LNCaP clone FGC (cell line): ENCODE data around the gene CNTF.

Experiments
- DNase-seq: peaks from one replicate; pipeline ENCODE4 v3.0.0-alpha.2; 2011; ENCODE audit warnings: low read depth
- H3K4me3 ChIP-seq: 2 replicates; pipeline ENCODE4 v1.5.1; 2011; ENCODE audit warnings: mild to moderate bottlenecking, low read depth, low read length, control low read depth
- CTCF ChIP-seq: IDR thresholded peaks from 2 replicates; pipeline ENCODE4 v1.5.1; 2012; ENCODE audit warnings: mild to moderate bottlenecking; ENCODE audit not compliant: control insufficient read depth, insufficient read depth; ENCODE audit errors: extremely low read depth

CNTF gene

GRCh38 chr11:58591659-58592058 is 30.8 kb upstream of the CNTF start:
- no peak overlapping the region for H3K4me3 ChIP-seq
- DNase-seq = no peak
- 0 out of 2 replicates have a peak, but pooled peaks have one; percentile 3 for TF ChIP-seq CTCF

GRCh38 chr11:58592760-58593472 is 29.5 kb upstream of the CNTF start:
- no peak overlapping the region for H3K4me3 ChIP-seq
- TF ChIP-seq CTCF = no peak
- DNase-seq = no peak

- H3K4me3 ChIP-seq = no peak overlapping the region
- no peak for TF ChIP-seq CTCF
- DNase-seq = no peak
Observed at GRCh38 chr11:58594826-58595225, 27.6 kb upstream of the CNTF start.

- no peak for TF ChIP-seq CTCF
- no peak overlapping the region for H3K4me3 ChIP-seq
Observed at GRCh38 chr11:58596621-58597020, 25.8 kb upstream of the CNTF start.

GRCh38 chr11:58597486-58598144 is 24.9 kb upstream of the CNTF start:
- H3K4me3 ChIP-seq = no peak overlapping the region
- DNase-seq = no peak
- no peak for TF ChIP-seq CTCF

More at GRCh38 chr11:58596621-58597020, 25.8 kb upstream of the CNTF start:
- no peak for DNase-seq

GRCh38 chr11:58600510-58600909 is 22.0 kb upstream of the CNTF start:
- H3K4me3 ChIP-seq = no peak overlapping the region
- TF ChIP-seq CTCF = no peak
- no peak for DNase-seq
